WTC11 (cell line): ENCODE measurements around the gene FBP1. TPM values are rescaled to one million over a fixed set of nuclear protein-coding genes. Genes with fewer than 3 reads are reported as not detected.
A peak's percentile ranks its signal among the peaks of the same experiment; 100 is the strongest.

Source experiments
- ATAC-seq: fragments of 200-7000 bp; cut with Tn5 transposase; 2 replicates; pipeline ENCODE4 v1.10.0; 2021; ENCODE audit warnings: mild to moderate bottlenecking, moderate library complexity
- CTCF ChIA-PET: fragments of 300-600 bp; sonication (Branson Sonifier 250); formaldehyde crosslinking; loops from one replicate; lab custom pipeline; 2021; ENCODE audit warnings: antibody characterized with exemption; lab: Charles Lee
- POLR2A ChIA-PET: fragments of 350-600 bp; sonication (Branson Sonifier 250); formaldehyde crosslinking; loops from one replicate; lab custom pipeline; 2021; ENCODE audit warnings: antibody characterized with exemption; lab: Charles Lee
- DNase-seq: peaks from one replicate; pipeline ENCODE4 v3.0.0; 2021; ENCODE audit warnings: low spot score
- H3K27ac Mint-ChIP-seq: 2 replicates; pipeline ENCODE4 v1.8.0; 2021; ENCODE audit warnings: mixed read lengths
- H3K27me3 Mint-ChIP-seq: 2 replicates; pipeline ENCODE4 v1.8.0; 2021; ENCODE audit warnings: low read depth, mild to moderate bottlenecking, moderate library complexity, mixed read lengths
- H3K36me3 Mint-ChIP-seq: 2 replicates; pipeline ENCODE4 v1.8.0; 2021; ENCODE audit warnings: mixed read lengths
- H3K4me1 Mint-ChIP-seq: 2 replicates; pipeline ENCODE4 v1.8.0; 2022; ENCODE audit warnings: mixed read lengths
- H3K4me3 Mint-ChIP-seq: 2 replicates; pipeline ENCODE4 v1.8.0; 2021; ENCODE audit warnings: mild to moderate bottlenecking, moderate library complexity, mixed read lengths
- H3K9me3 Mint-ChIP-seq: 2 replicates; pipeline ENCODE4 v1.8.0; 2021; ENCODE audit warnings: mixed read lengths
- ATF6 ChIP-seq: sonication (generic); formaldehyde crosslinking; IDR thresholded peaks from 2 replicates; pipeline ENCODE4 v1.8.1; 2023; ENCODE audit warnings: mild to moderate bottlenecking, missing genetic modification reagents
- CREM ChIP-seq: sonication (generic); formaldehyde crosslinking; IDR thresholded peaks from 2 replicates; pipeline ENCODE4 v1.8.1; 2022; ENCODE audit warnings: mild to moderate bottlenecking, missing genetic modification reagents, moderate library complexity
- E2F5 ChIP-seq: sonication (generic); formaldehyde crosslinking; IDR thresholded peaks from 2 replicates; pipeline ENCODE4 v1.8.1; 2022; ENCODE audit warnings: mild to moderate bottlenecking, moderate library complexity, missing genetic modification reagents
- EMX1 ChIP-seq: fragments of 250-450 bp; sonication (Bioruptor Pico); IDR thresholded peaks from 2 replicates; pipeline ENCODE4 v1.8.0; 2021; ENCODE audit warnings: mild to moderate bottlenecking
- GRHL2 ChIP-seq: fragments of 250-450 bp; sonication (Bioruptor Pico); IDR thresholded peaks from 2 replicates; pipeline ENCODE4 v1.8.0; 2022; ENCODE audit warnings: mild to moderate bottlenecking, moderate library complexity; ENCODE audit not compliant: insufficient replicate concordance, severe bottlenecking
- HMGA2 ChIP-seq: fragments of 250-450 bp; sonication (Bioruptor Pico); IDR thresholded peaks from 2 replicates; pipeline ENCODE4 v1.4.0; 2021; ENCODE audit warnings: mild to moderate bottlenecking, moderate library complexity
- MYBL2 ChIP-seq: sonication (generic); formaldehyde crosslinking; IDR thresholded peaks from 2 replicates; pipeline ENCODE4 v1.8.1; 2023; ENCODE audit warnings: mild to moderate bottlenecking, moderate library complexity, missing genetic modification reagents
- NFE2L1 ChIP-seq: sonication (generic); formaldehyde crosslinking; IDR thresholded peaks from 2 replicates; pipeline ENCODE4 v1.8.1; 2023; ENCODE audit warnings: missing genetic modification reagents
- PRDM15 ChIP-seq: sonication (generic); formaldehyde crosslinking; IDR thresholded peaks from 2 replicates; pipeline ENCODE4 v1.8.0; 2022; ENCODE audit warnings: missing genetic modification reagents
- SMAD3 ChIP-seq: sonication (generic); formaldehyde crosslinking; IDR thresholded peaks from 2 replicates; pipeline ENCODE4 v1.8.0; 2022; ENCODE audit warnings: missing genetic modification reagents, mild to moderate bottlenecking, borderline replicate concordance
- SP1 ChIP-seq: sonication (generic); formaldehyde crosslinking; conservative IDR thresholded peaks from 2 replicates; pipeline ENCODE4 v1.8.1; 2022; ENCODE audit warnings: missing genetic modification reagents
- STAT6 ChIP-seq: sonication (generic); formaldehyde crosslinking; conservative IDR thresholded peaks from 2 replicates; pipeline ENCODE4 v1.8.1; 2023; ENCODE audit warnings: mild to moderate bottlenecking, low read depth, missing genetic modification reagents, moderate library complexity
- USF1 ChIP-seq: sonication (generic); formaldehyde crosslinking; IDR thresholded peaks from 2 replicates; pipeline ENCODE4 v1.8.0; 2022; ENCODE audit warnings: mild to moderate bottlenecking, missing genetic modification reagents
- ZNF121 ChIP-seq: sonication (generic); formaldehyde crosslinking; IDR thresholded peaks from 2 replicates; pipeline ENCODE4 v1.8.0; 2023; ENCODE audit warnings: missing genetic modification reagents
- ZNF219 ChIP-seq: sonication (generic); formaldehyde crosslinking; IDR thresholded peaks from 2 replicates; pipeline ENCODE4 v1.8.0; 2023; ENCODE audit warnings: missing genetic modification reagents, mild to moderate bottlenecking, borderline replicate concordance
- ZNF232 ChIP-seq: sonication (generic); formaldehyde crosslinking; IDR thresholded peaks from 2 replicates; pipeline ENCODE4 v1.8.0; 2022; ENCODE audit warnings: mild to moderate bottlenecking, missing genetic modification reagents
- ZNF532 ChIP-seq: fragments of 250-450 bp; sonication (Bioruptor Pico); IDR thresholded peaks from 2 replicates; pipeline ENCODE4 v1.9.0; 2021; ENCODE audit warnings: mild to moderate bottlenecking, borderline replicate concordance
- ZSCAN18 ChIP-seq: fragments of 250-450 bp; sonication (Bioruptor Pico); IDR thresholded peaks from 2 replicates; pipeline ENCODE4 v2.1.2; 2022; ENCODE audit warnings: mild to moderate bottlenecking, moderate library complexity
- total RNA-seq: library from RNA; stranded (reverse); gene quantifications from 3 replicates; pipeline ENCODE4 v1.2.3, GENCODE V29; 2021

FBP1 gene
- total RNA-seq, 1 experiment from 2014 or later: 6.4 TPM

- no peak for TF ChIP-seq ZNF532 (CRISPR knock-in tag)
- no peak for TF ChIP-seq E2F5 (CRISPR knock-in tag)
- TF ChIP-seq STAT6: no peak
- no peak for TF ChIP-seq ATF6 (CRISPR knock-in tag)
- no peak for TF ChIP-seq EMX1
These were observed 63.2 kb downstream of the FBP1 start (continued) for GRCh38 chr9:94576131-94576530.

- H3K27me3 Mint-ChIP-seq: peaks cover 6% of the 10 kb centered on the region
- peaks cover 7% of the 10 kb centered on the region for H3K9me3 Mint-ChIP-seq
- H3K4me3 Mint-ChIP-seq: no peak overlapping the region
- H3K36me3 Mint-ChIP-seq: peaks cover 11% of the 10 kb centered on the region
- peaks cover 14% of the 10 kb centered on the region for H3K4me1 Mint-ChIP-seq
- ChIA-PET POLR2A (interaction anchor here (0.5 kb wide), 1 partner anchor 114 kb away, joined by 8 read pairs; no protein-coding TSS in a partner anchor), CTCF (interaction anchor here (0.5 to 1.7 kb wide), 4 partner anchors 15 to 1460 kb away, joined by 3 to 9 read pairs (median 4); partner anchors contain the start of gene PCAT7)
- DNase-seq (no peak), ATAC-seq (peak; percentile 52)
- H3K27ac Mint-ChIP-seq: no peak overlapping the region
- no peak for TF ChIP-seq SMAD3
- no peak for TF ChIP-seq SP1
- TF ChIP-seq USF1 (CRISPR knock-in tag): no peak
- TF ChIP-seq NFE2L1 (CRISPR knock-in tag): no peak
- no peak for TF ChIP-seq HMGA2 (CRISPR knock-in tag)
- TF ChIP-seq ZNF219 (CRISPR knock-in tag): no peak
- TF ChIP-seq PRDM15 (CRISPR knock-in tag): no peak
- no peak for TF ChIP-seq ZSCAN18 (CRISPR knock-in tag)
- no peak for TF ChIP-seq ZNF121 (CRISPR knock-in tag)
- no peak for TF ChIP-seq CREM
- no peak for TF ChIP-seq MYBL2 (CRISPR knock-in tag)
- no peak for TF ChIP-seq ZNF232 (CRISPR knock-in tag)
- TF ChIP-seq GRHL2: no peak
These were observed 70.2 kb downstream of the FBP1 start for GRCh38 chr9:94568972-94569712.
